Urinary bladder (tissue), 4 donors: ENCODE results near the gene JAKMIP3. TPM values are rescaled to one million over a fixed set of nuclear protein-coding genes. Genes with fewer than 3 reads are reported as not detected.
A peak's percentile ranks its signal among the peaks of the same experiment; 100 is the strongest.

Source experiments
- DNase-seq: peaks from one replicate; pipeline ENCODE4 v3.0.0-alpha.2; 2015; ENCODE audit errors: extremely low spot score
- H3K27ac ChIP-seq: one replicate; pipeline ENCODE4 v1.5.1; 2013; ENCODE audit warnings: low read depth, mild to moderate bottlenecking, moderate library complexity
- H3K36me3 ChIP-seq: one replicate; pipeline ENCODE4 v1.6.1; 2013; ENCODE audit warnings: mild to moderate bottlenecking, moderate library complexity; ENCODE audit not compliant: insufficient read depth
- H3K4me1 ChIP-seq: one replicate; pipeline ENCODE4 v1.6.1; 2013; ENCODE audit warnings: mild to moderate bottlenecking, moderate library complexity; ENCODE audit not compliant: insufficient read depth
- H3K4me3 ChIP-seq: one replicate; pipeline ENCODE4 v1.5.1; 2013; ENCODE audit warnings: low read depth, low read length
- WGBS: extraction: QIAGEN DNeasy Blood & Tissue Kit; methylation state at CpG from one replicate; pipeline ENCODE4 v1.1.7; 2013; 5-methylcytosine and 5-hydroxymethylcytosine counted together
- polyA plus RNA-seq: library from polyadenylated mRNA; stranded (reverse); fragments of 200-250 nt; gene quantifications from one replicate; pipeline ENCODE4 v1.2.3, GENCODE V29; 2013
- total RNA-seq: library from RNA; depleted of rRNA; stranded (reverse); fragments of >200 nt; gene quantifications from one replicate; pipeline ENCODE4 v1.2.3, GENCODE V29; 2014
- donor health status: healthy with polysubstance abuse.
- donor health status: healthy.

Gene JAKMIP3
- total RNA-seq (0.37 TPM), polyA plus RNA-seq (1.5 TPM)

- Histone ChIP-seq H3K4me1 (no peaks in the 10 kb centered on the region), H3K4me3 (peak within 1 kb of the TSS; percentile 25), H3K36me3 (no peaks in the 10 kb centered on the region), H3K27ac (no peak within 1 kb of the TSS)
- DNase-seq = peak; percentile 54
- WGBS = 4% methylated on average over 35 of the region's 35 CpGs
Observed at GRCh38 chr10:132065491-132066105, at the start of gene JAKMIP3. TSS of gene JAKMIP3 (plus strand) at chr10:132065946. CDS start at chr10:132104809, 38,863 bp downstream.

GRCh38 chr10:132016514-132016913 lies 49.2 kb upstream of the JAKMIP3 start:
- no peak overlapping the region for H3K4me3 ChIP-seq
- H3K36me3 ChIP-seq = no peaks in the 10 kb centered on the region
- 77% methylated on average over 6 of the region's 6 CpGs for WGBS
- H3K27ac ChIP-seq = no peak overlapping the region
- no peak for DNase-seq
- H3K4me1 ChIP-seq = no peaks in the 10 kb centered on the region

GRCh38 chr10:132018446-132018845 lies 47.3 kb upstream of the JAKMIP3 start:
- Histone ChIP-seq H3K36me3 (no peaks in the 10 kb centered on the region), H3K27ac (no peak overlapping the region), H3K4me1 (no peaks in the 10 kb centered on the region), H3K4me3 (no peak overlapping the region)
- DNase-seq = no peak
- WGBS = 92% methylated on average over 5 of the region's 5 CpGs

GRCh38 chr10:132019366-132019765 lies 46.4 kb upstream of the JAKMIP3 start:
- H3K4me3 ChIP-seq = no peak overlapping the region
- WGBS = 89% methylated on average over 7 of the region's 7 CpGs
- DNase-seq = no peak
- H3K27ac ChIP-seq = no peak overlapping the region
- H3K4me1 ChIP-seq = no peaks in the 10 kb centered on the region
- H3K36me3 ChIP-seq = no peaks in the 10 kb centered on the region

GRCh38 chr10:132020456-132020855 lies 45.3 kb upstream of the JAKMIP3 start:
- DNase-seq = no peak
- 86% methylated on average over 13 of the region's 13 CpGs for WGBS
- Histone ChIP-seq H3K36me3 (no peaks in the 10 kb centered on the region), H3K4me1 (no peaks in the 10 kb centered on the region), H3K4me3 (no peak overlapping the region), H3K27ac (no peak overlapping the region)

GRCh38 chr10:132021046-132021445 lies 44.7 kb upstream of the JAKMIP3 start:
- Histone ChIP-seq H3K36me3 (no peaks in the 10 kb centered on the region), H3K4me3 (no peak overlapping the region), H3K27ac (no peak overlapping the region), H3K4me1 (no peaks in the 10 kb centered on the region)
- DNase-seq = no peak
- WGBS = 95% methylated on average over 24 of the region's 24 CpGs

- WGBS = 84% methylated on average over 16 of the region's 16 CpGs
- Histone ChIP-seq H3K4me1 (no peaks in the 10 kb centered on the region), H3K36me3 (no peaks in the 10 kb centered on the region), H3K27ac (no peak overlapping the region), H3K4me3 (no peak overlapping the region)
- DNase-seq = no peak
Observed at GRCh38 chr10:132021504-132022143, 44.1 kb upstream of the JAKMIP3 start.

- 86% methylated on average over 18 of the region's 18 CpGs for WGBS
- no peaks in the 10 kb centered on the region for H3K4me1 ChIP-seq
- H3K27ac ChIP-seq = no peak overlapping the region
- H3K36me3 ChIP-seq = no peaks in the 10 kb centered on the region
- no peak overlapping the region for H3K4me3 ChIP-seq
- DNase-seq = no peak
Observed at GRCh38 chr10:132022241-132022640, 43.5 kb upstream of the JAKMIP3 start.

- Histone ChIP-seq H3K36me3 (no peaks in the 10 kb centered on the region), H3K4me3 (no peak overlapping the region), H3K4me1 (no peaks in the 10 kb centered on the region), H3K27ac (no peak overlapping the region)
- 18% methylated on average over 36 of the region's 36 CpGs for WGBS
- no peak for DNase-seq
Observed at GRCh38 chr10:132023092-132023811, 42.5 kb upstream of the JAKMIP3 start.

- Histone ChIP-seq H3K27ac (no peak overlapping the region), H3K4me1 (no peaks in the 10 kb centered on the region), H3K36me3 (no peaks in the 10 kb centered on the region), H3K4me3 (no peak overlapping the region)
- 67% methylated on average over 3 of the region's 3 CpGs for WGBS
- DNase-seq = no peak
Observed at GRCh38 chr10:132027423-132027983, 38.2 kb upstream of the JAKMIP3 start.

GRCh38 chr10:132028706-132029105 lies 37.0 kb upstream of the JAKMIP3 start:
- no peaks in the 10 kb centered on the region for H3K4me1 ChIP-seq
- H3K36me3 ChIP-seq = no peaks in the 10 kb centered on the region
- no peak overlapping the region for H3K27ac ChIP-seq
- H3K4me3 ChIP-seq = no peak overlapping the region
- 61% methylated on average over 6 of the region's 6 CpGs for WGBS
- DNase-seq = no peak

- no peak for DNase-seq
- Histone ChIP-seq H3K4me3 (no peak overlapping the region), H3K36me3 (no peaks in the 10 kb centered on the region), H3K27ac (no peak overlapping the region), H3K4me1 (no peaks in the 10 kb centered on the region)
- 76% methylated on average over 12 of the region's 12 CpGs for WGBS
Observed at GRCh38 chr10:132030898-132031463, 34.8 kb upstream of the JAKMIP3 start.

- no peak overlapping the region for H3K4me3 ChIP-seq
- H3K4me1 ChIP-seq = peaks cover 2% of the 10 kb centered on the region
- H3K36me3 ChIP-seq = no peaks in the 10 kb centered on the region
- WGBS = 86% methylated on average over 5 of the region's 5 CpGs
- no peak overlapping the region for H3K27ac ChIP-seq
- no peak for DNase-seq
Observed at GRCh38 chr10:132033632-132034031, 32.1 kb upstream of the JAKMIP3 start.
